Measurements from ENCODE around the gene ARHGEF17. TPM values are rescaled to one million over a fixed set of nuclear protein-coding genes. Genes with fewer than 3 reads are reported as not detected.

Gene ARHGEF17
- total and polyA plus RNA-seq, 2 of the 13 experiments (the other 11 are each of a cell fraction or from before 2014, with no cell fraction given): 10.7 to 28.8 TPM

DNA sequence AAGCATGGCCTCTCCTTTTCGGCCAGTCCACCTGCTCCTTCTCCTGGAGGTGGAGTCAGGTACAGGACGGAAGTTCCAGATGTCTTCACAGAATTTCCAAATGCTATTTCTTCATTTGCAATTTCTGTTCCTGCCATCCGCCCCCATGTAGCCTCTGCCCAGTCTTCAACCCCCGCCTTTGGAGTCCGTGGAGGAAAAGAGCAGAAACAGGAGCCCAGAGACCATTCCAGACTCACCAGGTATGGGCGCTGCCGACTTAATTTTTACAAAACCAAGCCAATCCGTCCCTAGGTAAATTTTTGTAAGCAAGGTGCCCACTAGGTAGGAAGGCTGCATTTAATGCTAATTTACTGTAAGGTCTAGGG, 97.1 kb downstream of the ARHGEF17 start:
- no peak overlapping the region for H3K9ac ChIP-seq (ENCODE audit: insufficient read depth, low read depth, low read length)
- WGBS (ENCODE audit: low lambda C conversion rate): 96% methylated on average over 8 of the region's 8 CpGs
- ChIA-PET POLR2A (no interaction called here), CTCF (ENCODE audit: low intra/inter-chr PET ratio, low total read pairs) (no interaction called here)
- H3K27ac ChIP-seq (ENCODE audit: extremely low read length, insufficient read depth, low read length): no peak overlapping the region
- H3K4me2 ChIP-seq (ENCODE audit: low read depth, low read length): no peak overlapping the region
- no peak overlapping the region for H2AFZ ChIP-seq (ENCODE audit: low read length)
- intact Hi-C loops (cut with micrococcal nuclease; ENCODE audit: unreplicated experiment) (loop anchor here (10.0 kb wide), 1 partner anchor 220 kb away; no protein-coding TSS in a partner anchor), in situ Hi-C loops (cut with HindIII; ENCODE audit: extremely low pct_ligation_motif_present, low pct_unique_long_range_greater_than_20kb) (loop anchor here (10.0 kb wide), 1 partner anchor 220 kb away; no protein-coding TSS in a partner anchor)
- H3K4me3 ChIP-seq (replicated peaks in 1 of 3; ENCODE audit: insufficient read depth in 1 of 3, low read depth in 2 of 3, low read length in 3 of 3): no peak overlapping the region
- H3K79me2 ChIP-seq (ENCODE audit: insufficient read depth, low read length): no peaks in the 10 kb centered on the region
- ATAC-seq: no peak
- no peaks in the 10 kb centered on the region for H3K9me3 ChIP-seq (ENCODE audit: low read length)
- no peaks in the 10 kb centered on the region for H4K20me1 ChIP-seq (ENCODE audit: insufficient read depth, low read length)
- H3K27me3 ChIP-seq (ENCODE audit: control insufficient read depth in 1 of 2, insufficient read depth in 2 of 2, low read length in 2 of 2): no peaks in the 10 kb centered on the region
- BruUV-seq (replicated peaks): no TSS peak
- H3K4me1 ChIP-seq (ENCODE audit: insufficient read depth, low read length): peaks cover 8% of the 10 kb centered on the region
- DNase-seq (ENCODE audit: low spot score): no peak
- peaks cover 8 to 21% of the 10 kb centered on the region in 2 experiments for H3K36me3 ChIP-seq (replicated peaks in 1 of 2; ENCODE audit: control insufficient read depth in 1 of 2, insufficient read depth in 2 of 2, low read length in 2 of 2)
- FAIRE-seq: no peak
- TF ChIP-seq, protein P1, sequence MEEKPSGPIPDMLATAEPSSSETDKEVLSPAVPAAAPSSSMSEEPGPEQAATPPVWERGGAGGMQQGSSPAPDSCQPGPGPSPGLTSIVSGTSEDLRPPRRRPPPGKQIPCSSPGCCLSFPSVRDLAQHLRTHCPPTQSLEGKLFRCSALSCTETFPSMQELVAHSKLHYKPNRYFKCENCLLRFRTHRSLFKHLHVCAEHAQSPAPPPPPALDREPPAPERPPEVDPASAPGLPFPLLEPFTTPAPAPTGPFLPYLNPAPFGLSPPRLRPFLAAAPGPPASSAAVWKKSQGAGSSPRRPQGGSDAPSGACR (CRISPR knock-in tag; IDR thresholded peaks at IDR 0.05): no peak
- TF ChIP-seq, protein P2, sequence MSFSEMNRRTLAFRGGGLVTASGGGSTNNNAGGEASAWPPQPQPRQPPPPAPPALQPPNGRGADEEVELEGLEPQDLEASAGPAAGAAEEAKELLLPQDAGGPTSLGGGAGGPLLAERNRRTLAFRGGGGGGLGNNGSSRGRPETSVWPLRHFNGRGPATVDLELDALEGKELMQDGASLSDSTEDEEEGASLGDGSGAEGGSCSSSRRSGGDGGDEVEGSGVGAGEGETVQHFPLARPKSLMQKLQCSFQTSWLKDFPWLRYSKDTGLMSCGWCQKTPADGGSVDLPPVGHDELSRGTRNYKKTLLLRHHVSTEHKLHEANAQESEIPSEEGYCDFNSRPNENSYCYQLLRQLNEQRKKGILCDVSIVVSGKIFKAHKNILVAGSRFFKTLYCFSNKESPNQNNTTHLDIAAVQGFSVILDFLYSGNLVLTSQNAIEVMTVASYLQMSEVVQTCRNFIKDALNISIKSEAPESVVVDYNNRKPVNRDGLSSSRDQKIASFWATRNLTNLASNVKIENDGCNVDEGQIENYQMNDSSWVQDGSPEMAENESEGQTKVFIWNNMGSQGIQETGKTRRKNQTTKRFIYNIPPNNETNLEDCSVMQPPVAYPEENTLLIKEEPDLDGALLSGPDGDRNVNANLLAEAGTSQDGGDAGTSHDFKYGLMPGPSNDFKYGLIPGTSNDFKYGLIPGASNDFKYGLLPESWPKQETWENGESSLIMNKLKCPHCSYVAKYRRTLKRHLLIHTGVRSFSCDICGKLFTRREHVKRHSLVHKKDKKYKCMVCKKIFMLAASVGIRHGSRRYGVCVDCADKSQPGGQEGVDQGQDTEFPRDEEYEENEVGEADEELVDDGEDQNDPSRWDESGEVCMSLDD (CRISPR knock-in tag; IDR thresholded peaks at IDR 0.05; ENCODE audit: borderline replicate concordance): no peak
- TF ChIP-seq ZNF562 (CRISPR knock-in tag; IDR thresholded peaks at IDR 0.05; ENCODE audit: borderline replicate concordance) (no peak), SUZ12 (IDR thresholded peaks at IDR 0.05; ENCODE audit: low read depth, low read length) (no peak), FOXC1 (CRISPR knock-in tag; IDR thresholded peaks at IDR 0.05; ENCODE audit: borderline replicate concordance) (no peak), CBX2 (IDR thresholded peaks at IDR 0.05; ENCODE audit: low read depth, low read length) (no peak), CBX2 (CRISPR knock-in tag; IDR thresholded peaks at IDR 0.05; ENCODE audit: low read depth) (no peak), STAG1 (CRISPR knock-in tag; IDR thresholded peaks at IDR 0.05) (no peak), PLRG1 (conservative IDR thresholded peaks at IDR 0.05) (no peak), NFKBIZ (CRISPR knock-in tag; IDR thresholded peaks at IDR 0.05) (no peak), ZNF225 (CRISPR knock-in tag; IDR thresholded peaks at IDR 0.05) (no peak), KDM5B (CRISPR knock-in tag; IDR thresholded peaks at IDR 0.05; ENCODE audit: borderline replicate concordance) (no peak), TCF7 (IDR thresholded peaks at IDR 0.05; ENCODE audit: low read depth) (no peak), KDM1A (CRISPR knock-in tag; IDR thresholded peaks at IDR 0.05) (no peak), ZNF766 (CRISPR knock-in tag; IDR thresholded peaks at IDR 0.05; ENCODE audit: borderline replicate concordance) (no peak)
- TF ChIP-seq, protein P3, sequence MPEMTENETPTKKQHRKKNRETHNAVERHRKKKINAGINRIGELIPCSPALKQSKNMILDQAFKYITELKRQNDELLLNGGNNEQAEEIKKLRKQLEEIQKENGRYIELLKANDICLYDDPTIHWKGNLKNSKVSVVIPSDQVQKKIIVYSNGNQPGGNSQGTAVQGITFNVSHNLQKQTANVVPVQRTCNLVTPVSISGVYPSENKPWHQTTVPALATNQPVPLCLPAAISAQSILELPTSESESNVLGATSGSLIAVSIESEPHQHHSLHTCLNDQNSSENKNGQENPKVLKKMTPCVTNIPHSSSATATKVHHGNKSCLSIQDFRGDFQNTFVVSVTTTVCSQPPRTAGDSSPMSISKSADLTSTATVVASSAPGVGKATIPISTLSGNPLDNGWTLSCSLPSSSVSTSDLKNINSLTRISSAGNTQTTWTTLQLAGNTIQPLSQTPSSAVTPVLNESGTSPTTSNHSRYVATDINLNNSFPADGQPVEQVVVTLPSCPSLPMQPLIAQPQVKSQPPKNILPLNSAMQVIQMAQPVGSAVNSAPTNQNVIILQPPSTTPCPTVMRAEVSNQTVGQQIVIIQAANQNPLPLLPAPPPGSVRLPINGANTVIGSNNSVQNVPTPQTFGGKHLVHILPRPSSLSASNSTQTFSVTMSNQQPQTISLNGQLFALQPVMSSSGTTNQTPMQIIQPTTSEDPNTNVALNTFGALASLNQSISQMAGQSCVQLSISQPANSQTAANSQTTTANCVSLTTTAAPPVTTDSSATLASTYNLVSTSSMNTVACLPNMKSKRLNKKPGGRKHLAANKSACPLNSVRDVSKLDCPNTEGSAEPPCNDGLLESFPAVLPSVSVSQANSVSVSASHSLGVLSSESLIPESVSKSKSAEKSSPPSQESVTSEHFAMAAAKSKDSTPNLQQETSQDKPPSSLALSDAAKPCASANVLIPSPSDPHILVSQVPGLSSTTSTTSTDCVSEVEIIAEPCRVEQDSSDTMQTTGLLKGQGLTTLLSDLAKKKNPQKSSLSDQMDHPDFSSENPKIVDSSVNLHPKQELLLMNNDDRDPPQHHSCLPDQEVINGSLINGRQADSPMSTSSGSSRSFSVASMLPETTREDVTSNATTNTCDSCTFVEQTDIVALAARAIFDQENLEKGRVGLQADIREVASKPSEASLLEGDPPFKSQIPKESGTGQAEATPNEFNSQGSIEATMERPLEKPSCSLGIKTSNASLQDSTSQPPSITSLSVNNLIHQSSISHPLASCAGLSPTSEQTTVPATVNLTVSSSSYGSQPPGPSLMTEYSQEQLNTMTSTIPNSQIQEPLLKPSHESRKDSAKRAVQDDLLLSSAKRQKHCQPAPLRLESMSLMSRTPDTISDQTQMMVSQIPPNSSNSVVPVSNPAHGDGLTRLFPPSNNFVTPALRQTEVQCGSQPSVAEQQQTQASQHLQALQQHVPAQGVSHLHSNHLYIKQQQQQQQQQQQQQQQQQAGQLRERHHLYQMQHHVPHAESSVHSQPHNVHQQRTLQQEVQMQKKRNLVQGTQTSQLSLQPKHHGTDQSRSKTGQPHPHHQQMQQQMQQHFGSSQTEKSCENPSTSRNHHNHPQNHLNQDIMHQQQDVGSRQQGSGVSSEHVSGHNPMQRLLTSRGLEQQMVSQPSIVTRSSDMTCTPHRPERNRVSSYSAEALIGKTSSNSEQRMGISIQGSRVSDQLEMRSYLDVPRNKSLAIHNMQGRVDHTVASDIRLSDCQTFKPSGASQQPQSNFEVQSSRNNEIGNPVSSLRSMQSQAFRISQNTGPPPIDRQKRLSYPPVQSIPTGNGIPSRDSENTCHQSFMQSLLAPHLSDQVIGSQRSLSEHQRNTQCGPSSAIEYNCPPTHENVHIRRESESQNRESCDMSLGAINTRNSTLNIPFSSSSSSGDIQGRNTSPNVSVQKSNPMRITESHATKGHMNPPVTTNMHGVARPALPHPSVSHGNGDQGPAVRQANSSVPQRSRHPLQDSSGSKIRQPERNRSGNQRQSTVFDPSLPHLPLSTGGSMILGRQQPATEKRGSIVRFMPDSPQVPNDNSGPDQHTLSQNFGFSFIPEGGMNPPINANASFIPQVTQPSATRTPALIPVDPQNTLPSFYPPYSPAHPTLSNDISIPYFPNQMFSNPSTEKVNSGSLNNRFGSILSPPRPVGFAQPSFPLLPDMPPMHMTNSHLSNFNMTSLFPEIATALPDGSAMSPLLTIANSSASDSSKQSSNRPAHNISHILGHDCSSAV (CRISPR knock-in tag; IDR thresholded peaks at IDR 0.05; ENCODE audit: borderline replicate concordance): no peak

Data from HepG2 (cell line).